NCI-H774 (cell line): ENCODE results near the gene CUL9.

ENCODE experiments used
- DNase-seq: peaks from one replicate; lab custom pipeline; 2025; lab: John Stamatoyannopoulos, UW

The CUL9 gene

GRCh38 chr6:43229803-43230620 is 48.0 kb downstream of the CUL9 start:
- DNase-seq, result no peak

GRCh38 chr6:43231053-43231452 is 49.1 kb downstream of the CUL9 start:
- DNase-seq, result no peak

- no peak for DNase-seq
Measured at GRCh38 chr6:43231735-43232450, 49.9 kb downstream of the CUL9 start.

GRCh38 chr6:43235841-43236240 is 53.8 kb downstream of the CUL9 start:
- DNase-seq, result no peak

GRCh38 chr6:43239054-43239453 is 57.1 kb downstream of the CUL9 start:
- no peak for DNase-seq

GRCh38 chr6:43240950-43241349 is 59.0 kb downstream of the CUL9 start:
- DNase-seq, result no peak

GRCh38 chr6:43241446-43241845 is 59.5 kb downstream of the CUL9 start:
- no peak for DNase-seq

- no peak for DNase-seq
Measured at GRCh38 chr6:43242908-43243663, 61.1 kb downstream of the CUL9 start, which contains the start of gene TTBK1. TSS of gene TTBK1 (plus strand) at chr6:43243481. CDS start at chr6:43246661, 3,180 bp downstream.

GRCh38 chr6:43243664-43244321 is 61.8 kb downstream of the CUL9 start:
- no peak for DNase-seq

GRCh38 chr6:43246301-43247113 is 64.5 kb downstream of the CUL9 start:
- peak; percentile 91 for DNase-seq

GRCh38 chr6:43247114-43247999 is 65.4 kb downstream of the CUL9 start:
- peak; percentile 91 for DNase-seq

GRCh38 chr6:43248101-43248500 is 66.1 kb downstream of the CUL9 start:
- no peak for DNase-seq

GRCh38 chr6:43248791-43249190 is 66.8 kb downstream of the CUL9 start:
- DNase-seq, result no peak

GRCh38 chr6:43250992-43251373 is 69.0 kb downstream of the CUL9 start:
- no peak for DNase-seq

GRCh38 chr6:43253401-43253800 is 71.4 kb downstream of the CUL9 start:
- DNase-seq, result no peak

- DNase-seq, result no peak
Measured at GRCh38 chr6:43254138-43254817, 72.3 kb downstream of the CUL9 start.

- no peak for DNase-seq
Measured at GRCh38 chr6:43254846-43255245, 72.8 kb downstream of the CUL9 start.

- no peak for DNase-seq
Measured at GRCh38 chr6:43255408-43256054, 73.5 kb downstream of the CUL9 start.
